AG04450 (cell line): ENCODE measurements around the gene PSD. TPM values are rescaled to one million over a fixed set of nuclear protein-coding genes. Genes with fewer than 3 reads are reported as not detected.
A peak's percentile ranks its signal among the peaks of the same experiment; 100 is the strongest.

Experiments used
- CTCF ChIA-PET: fragments of 300-600, 350-600 bp; formaldehyde crosslinking; extraction: SDS; loops from one replicate; lab custom pipeline; 2022; ENCODE audit warnings: antibody characterized with exemption, inconsistent platforms; lab: Charles Lee
- POLR2A ChIA-PET: fragments of 350-600 bp; formaldehyde crosslinking; extraction: SDS; loops from one replicate; lab custom pipeline; 2021; ENCODE audit warnings: antibody characterized with exemption, inconsistent platforms; lab: Yijun Ruan, JAX
- DNase-seq: peaks from one replicate; pipeline ENCODE4 v3.0.0-alpha.2; 2011; ENCODE audit warnings: low read depth, low spot score
- H3K27ac ChIP-seq: one replicate; pipeline ENCODE4 v1.5.1; 2012; ENCODE audit warnings: low read depth, low read length, control low read depth
- H3K27me3 ChIP-seq: one replicate; pipeline ENCODE4 v1.6.0; 2012; ENCODE audit warnings: low read length; ENCODE audit not compliant: control insufficient read depth, insufficient read depth
- H3K4me3 ChIP-seq: 2 replicates; pipeline ENCODE4 v1.5.1; 2011; ENCODE audit warnings: mild to moderate bottlenecking, low read depth, low read length, control low read depth
- H3K9me3 ChIP-seq: 2 replicates; pipeline ENCODE4 v1.5.1; 2012; ENCODE audit warnings: low read length; ENCODE audit not compliant: control insufficient read depth, insufficient read depth
- CTCF ChIP-seq: IDR thresholded peaks from 2 replicates; pipeline ENCODE4 v1.5.1; 2011; ENCODE audit warnings: low read depth, low read length, control low read depth, inconsistent platforms
- polyA plus RNA-seq: library from polyadenylated mRNA; depleted of rRNA; stranded (reverse); fragments of >200 nt; gene quantifications from 2 replicates; pipeline ENCODE4 v1.2.3, GENCODE V29; 2011

The PSD gene
- polyA plus RNA-seq, 1 experiment, result 5.5 TPM

GRCh38 chr10:102384606-102385429 is 33.8 kb downstream of the PSD start:
- H3K27me3 ChIP-seq, result no peaks in the 10 kb centered on the region
- no peak overlapping the region for H3K27ac ChIP-seq
- H3K9me3 ChIP-seq, result no peaks in the 10 kb centered on the region; the same call in 1 of the 2 replicates
- CTCF ChIA-PET, result interaction anchor here (0.5 to 3.0 kb wide), 12 partner anchors 9 to 215 kb away, joined by 3 to 28 read pairs (median 6); no protein-coding TSS in a partner anchor
- no peak for DNase-seq
- POLR2A ChIA-PET, result interaction anchor here (1.7 kb wide), 1 partner anchor 11 kb away, joined by 4 read pairs; the partner anchor contains the start of gene NFKB2
- H3K4me3 ChIP-seq, result no peak overlapping the region
- TF ChIP-seq CTCF, result no peak

GRCh38 chr10:102384053-102384452 is 34.5 kb downstream of the PSD start:
- peak; percentile 27; the same call in 1 of the 2 replicates for TF ChIP-seq CTCF
- ChIA-PET CTCF (interaction anchor here (0.8 to 3.0 kb wide), 5 partner anchors 10 to 153 kb away, joined by 3 to 28 read pairs (median 8); no protein-coding TSS in a partner anchor), POLR2A (interaction anchor here (0.6 kb wide), 1 partner anchor 215 kb away, joined by 3 read pairs; no protein-coding TSS in a partner anchor)
- DNase-seq, result no peak
- Histone ChIP-seq H3K27me3 (no peaks in the 10 kb centered on the region), H3K4me3 (no peak overlapping the region), H3K27ac (no peak overlapping the region), H3K9me3 (no peaks in the 10 kb centered on the region; the same call in 1 of the 2 replicates)

GRCh38 chr10:102382871-102383270 is 35.7 kb downstream of the PSD start:
- ChIA-PET CTCF (interaction anchor here (1.4 to 2.3 kb wide), 2 partner anchors 10 to 17 kb away, joined by 6 to 8 read pairs; no protein-coding TSS in a partner anchor), POLR2A (no interaction called here)
- no peak for TF ChIP-seq CTCF
- Histone ChIP-seq H3K4me3 (no peak overlapping the region), H3K27me3 (no peaks in the 10 kb centered on the region), H3K27ac (no peak overlapping the region), H3K9me3 (no peaks in the 10 kb centered on the region; the same call in 1 of the 2 replicates)
- DNase-seq, result no peak

- H3K27me3 ChIP-seq, result no peaks in the 10 kb centered on the region
- H3K4me3 ChIP-seq, result no peak overlapping the region
- TF ChIP-seq CTCF, result no peak
- H3K27ac ChIP-seq, result no peak overlapping the region
- ChIA-PET POLR2A (no interaction called here), CTCF (interaction anchor here (0.6 to 2.3 kb wide), 3 partner anchors 11 to 152 kb away, joined by 3 to 8 read pairs (median 3); no protein-coding TSS in a partner anchor)
- H3K9me3 ChIP-seq, result no peaks in the 10 kb centered on the region; the same call in 1 of the 2 replicates
- no peak for DNase-seq
Measured at GRCh38 chr10:102381983-102382382, 36.6 kb downstream of the PSD start.

- POLR2A ChIA-PET, result interaction anchor here (0.5 kb wide), 1 partner anchor 256 kb away, joined by 4 read pairs; no protein-coding TSS in a partner anchor
- CTCF ChIA-PET, result interaction anchor here (1.3 to 2.4 kb wide), 3 partner anchors 14 to 210 kb away, joined by 3 to 6 read pairs (median 5); no protein-coding TSS in a partner anchor
Measured at GRCh38 chr10:102379383-102379782, 39.2 kb downstream of the PSD start.

More at GRCh38 chr10:102379383-102379782, 39.2 kb downstream of the PSD start:
- TF ChIP-seq CTCF, result no peak
- Histone ChIP-seq H3K27me3 (no peaks in the 10 kb centered on the region), H3K27ac (no peak overlapping the region), H3K4me3 (no peak overlapping the region), H3K9me3 (no peaks in the 10 kb centered on the region; the same call in 1 of the 2 replicates)
- DNase-seq, result no peak
